Hepatic stellate cell (primary cell): ENCODE measurements around the gene CRAMP1.
"Not testable (repeated sequence)": the region's sequence is repeated elsewhere in the genome, so short reads cannot be mapped to it uniquely, and the experiment has no call there.

ENCODE experiments used
- DNase-seq: peaks from one replicate; pipeline ENCODE4 v3.0.0; 2011; ENCODE audit warnings: low spot score

Gene CRAMP1

GRCh38 chr16:1687427-1688316 lies 75.5 kb downstream of the CRAMP1 start:
- no peak for DNase-seq

- DNase-seq = no peak
Measured at GRCh38 chr16:1688807-1689560, 76.8 kb downstream of the CRAMP1 start.

GRCh38 chr16:1689853-1690252 lies 77.7 kb downstream of the CRAMP1 start:
- no peak for DNase-seq

DNA sequence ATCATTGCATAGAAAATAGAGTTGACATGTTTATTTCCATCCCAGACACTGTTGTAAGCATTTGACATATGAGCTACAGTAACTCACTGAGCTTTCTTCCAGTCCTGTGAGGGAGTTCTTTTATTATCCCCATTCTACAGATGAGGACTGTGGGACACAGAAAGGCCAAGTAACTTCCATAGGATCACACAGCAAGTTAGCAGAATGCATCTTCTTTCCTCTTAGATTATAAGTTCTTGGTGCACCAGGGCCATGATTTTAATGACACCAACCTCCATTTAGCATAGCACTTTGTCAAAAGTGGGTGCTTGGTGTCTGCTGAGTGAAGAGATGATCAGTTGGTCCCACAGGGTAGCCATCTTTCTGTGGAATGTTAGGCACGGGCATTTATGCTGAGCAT lies 78.7 kb downstream of the CRAMP1 start:
- no peak for DNase-seq

DNA sequence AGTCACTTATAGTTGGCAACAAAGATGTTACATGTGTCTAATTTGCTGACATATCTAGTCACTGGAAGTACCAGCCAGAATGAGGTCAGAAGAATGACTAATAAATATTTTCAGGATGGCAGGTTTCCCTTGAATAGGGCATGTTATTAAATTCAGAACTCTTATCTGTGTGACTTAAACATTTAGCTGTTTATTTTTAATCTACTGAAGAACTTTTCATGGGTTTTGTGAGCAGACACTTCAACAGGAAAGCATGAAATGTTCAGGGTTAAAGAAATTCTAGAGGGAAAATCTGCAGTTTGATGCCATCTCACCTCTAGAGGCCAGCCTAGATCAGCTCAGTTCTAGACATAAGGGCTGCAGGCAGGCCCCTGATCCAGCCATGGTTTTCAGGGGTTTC lies 79.1 kb downstream of the CRAMP1 start:
- peak; percentile 40 for DNase-seq

DNA sequence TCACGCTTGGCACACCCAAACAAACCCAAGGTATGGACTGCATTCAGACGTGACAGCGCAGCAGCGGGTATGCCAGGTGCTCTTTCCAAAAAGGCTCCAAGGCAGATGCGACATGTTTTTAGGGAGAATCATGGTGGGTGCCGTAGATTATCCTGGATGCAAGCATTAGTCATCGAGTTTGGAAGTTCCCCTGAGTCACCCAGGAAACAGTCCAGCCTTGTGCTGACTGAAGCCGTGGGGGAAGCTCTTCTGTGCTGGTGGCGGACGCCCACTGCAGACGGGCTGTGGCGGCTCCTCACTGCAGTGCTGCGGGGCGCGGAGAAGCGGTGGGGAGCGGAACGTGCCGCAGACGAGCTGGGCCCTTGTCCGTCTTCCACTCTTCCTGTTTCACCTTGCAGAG lies 79.8 kb downstream of the CRAMP1 start:
- peak; percentile 69 for DNase-seq

- no peak for DNase-seq
Measured at GRCh38 chr16:1696863-1697262, 84.7 kb downstream of the CRAMP1 start.

- DNase-seq = no peak
Measured at GRCh38 chr16:1698680-1699079, 86.5 kb downstream of the CRAMP1 start.

DNA sequence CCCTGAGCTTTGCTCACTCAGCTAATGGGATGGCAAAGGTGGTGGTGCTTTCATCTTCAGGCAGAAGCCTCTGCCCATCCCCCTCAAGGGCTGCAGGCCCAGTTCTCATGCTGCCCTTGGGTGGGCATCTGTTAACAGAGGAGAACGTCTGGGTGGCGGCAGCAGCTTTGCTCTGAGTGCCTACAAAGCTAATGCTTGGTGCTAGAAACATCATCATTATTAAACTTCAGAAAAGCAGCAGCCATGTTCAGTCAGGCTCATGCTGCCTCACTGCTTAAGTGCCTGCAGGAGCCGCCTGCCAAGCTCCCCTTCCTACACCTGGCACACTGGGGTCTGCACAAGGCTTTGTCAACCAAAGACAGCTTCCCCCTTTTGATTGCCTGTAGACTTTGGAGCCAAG lies 88.1 kb downstream of the CRAMP1 start:
- DNase-seq = no peak

DNA sequence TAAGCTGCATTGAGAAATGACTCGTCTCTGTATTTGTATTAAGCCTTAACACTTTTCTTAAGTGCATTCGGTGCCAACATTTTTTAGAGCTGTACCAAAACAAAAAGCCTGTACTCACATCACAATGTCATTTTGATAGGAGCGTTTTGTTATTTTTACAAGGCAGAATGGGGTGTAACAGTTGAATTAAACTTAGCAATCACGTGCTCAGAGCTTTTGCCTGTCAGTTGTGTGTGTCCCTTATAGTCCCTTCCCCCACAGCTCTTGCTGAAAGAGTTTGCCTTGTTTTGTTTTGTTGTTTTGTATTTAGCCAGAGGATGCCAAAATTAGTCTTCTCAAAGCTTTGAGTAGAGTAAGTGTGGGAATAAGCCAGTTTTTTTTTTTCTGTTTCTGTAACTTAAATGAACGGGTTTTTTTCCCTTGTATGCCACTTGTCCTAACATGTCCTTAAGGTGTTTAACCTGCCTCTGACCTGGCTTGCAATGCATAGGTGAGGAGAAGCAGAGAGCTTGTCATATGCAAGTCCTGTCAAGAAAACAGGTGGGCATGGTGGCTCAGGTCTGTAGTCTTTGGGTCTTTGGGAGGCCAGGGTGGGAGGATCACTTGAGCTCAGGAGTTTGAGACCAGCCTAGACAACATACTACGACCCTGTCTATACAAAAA lies 89.2 kb downstream of the CRAMP1 start:
- no peak for DNase-seq

- not testable (repeated sequence) for DNase-seq
Measured at GRCh38 chr16:1705324-1705687, 93.1 kb downstream of the CRAMP1 start.

- peak; percentile 95 for DNase-seq
Measured at GRCh38 chr16:1705688-1706385, 93.7 kb downstream of the CRAMP1 start, which contains the start of gene MAPK8IP3. Gene MAPK8IP3 (plus strand): TSS chr16:1706195. CDS start chr16:1706340, 145 bp downstream.

DNA sequence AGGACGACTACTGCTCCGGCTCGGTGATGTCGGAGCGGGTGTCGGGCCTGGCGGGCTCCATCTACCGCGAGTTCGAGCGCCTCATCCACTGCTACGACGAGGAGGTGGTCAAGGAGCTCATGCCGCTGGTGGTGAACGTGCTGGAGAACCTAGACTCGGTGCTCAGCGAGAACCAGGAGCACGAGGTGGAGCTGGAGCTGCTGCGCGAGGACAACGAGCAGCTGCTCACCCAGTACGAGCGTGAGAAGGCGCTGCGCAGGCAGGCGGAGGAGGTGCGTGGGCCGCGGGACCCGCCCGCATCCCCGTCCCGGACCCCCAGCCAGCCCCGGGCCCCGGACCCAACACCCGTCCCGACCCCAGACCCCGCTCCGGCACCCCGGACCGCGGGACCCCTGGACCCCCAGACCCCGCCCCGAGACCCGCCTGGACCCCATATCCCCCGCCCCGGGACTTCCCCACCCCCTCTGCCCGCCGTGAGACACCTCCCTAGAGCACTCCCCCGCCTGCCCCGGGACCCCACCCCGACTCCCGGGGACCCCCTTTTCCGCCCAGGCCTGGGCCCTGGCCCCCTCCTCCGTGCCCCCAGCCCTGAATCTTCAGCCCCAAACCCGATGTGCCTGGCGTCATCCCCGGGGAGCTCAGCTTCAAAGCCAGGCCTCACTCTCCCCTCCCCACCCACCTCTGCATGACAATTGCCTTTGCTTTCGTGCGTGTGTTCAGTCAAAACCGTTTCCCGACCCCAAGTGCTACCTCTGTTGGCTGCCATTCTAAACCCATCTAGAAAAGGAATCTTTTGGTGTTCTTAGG lies 94.4 kb downstream of the CRAMP1 start:
- DNase-seq = peak; percentile 75

DNA sequence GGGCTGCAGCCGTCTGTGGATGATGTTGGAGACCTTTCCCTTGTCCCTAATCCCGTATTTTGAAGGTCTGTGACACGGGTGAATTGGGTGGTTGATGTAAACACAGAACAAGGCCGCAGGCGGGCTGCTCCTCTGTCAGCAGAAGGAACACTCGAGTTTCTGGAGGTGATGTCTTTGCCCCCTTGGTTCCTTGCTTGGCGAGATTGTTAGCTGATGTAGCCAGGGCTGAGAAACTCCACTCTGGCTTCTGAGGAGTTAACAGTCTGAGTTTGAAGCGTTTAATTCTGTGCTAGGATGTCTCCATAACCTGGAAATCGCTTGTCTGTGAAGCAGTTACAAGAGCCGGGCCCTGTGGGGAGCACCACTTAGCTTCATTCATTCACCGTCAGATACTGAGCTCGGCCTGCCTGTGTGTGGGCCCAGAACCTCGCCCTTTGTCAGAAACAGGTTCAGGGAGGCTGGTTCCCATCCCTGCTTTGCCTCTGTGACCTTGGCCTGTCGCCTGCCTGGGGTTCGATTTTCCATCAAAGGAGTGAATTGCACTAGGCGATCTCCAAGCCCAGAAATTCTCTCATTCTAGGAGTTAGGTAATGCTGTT lies 95.1 kb downstream of the CRAMP1 start:
- peak; percentile 57 for DNase-seq

- no peak for DNase-seq
Measured at GRCh38 chr16:1708083-1708767, 96.1 kb downstream of the CRAMP1 start.

DNA sequence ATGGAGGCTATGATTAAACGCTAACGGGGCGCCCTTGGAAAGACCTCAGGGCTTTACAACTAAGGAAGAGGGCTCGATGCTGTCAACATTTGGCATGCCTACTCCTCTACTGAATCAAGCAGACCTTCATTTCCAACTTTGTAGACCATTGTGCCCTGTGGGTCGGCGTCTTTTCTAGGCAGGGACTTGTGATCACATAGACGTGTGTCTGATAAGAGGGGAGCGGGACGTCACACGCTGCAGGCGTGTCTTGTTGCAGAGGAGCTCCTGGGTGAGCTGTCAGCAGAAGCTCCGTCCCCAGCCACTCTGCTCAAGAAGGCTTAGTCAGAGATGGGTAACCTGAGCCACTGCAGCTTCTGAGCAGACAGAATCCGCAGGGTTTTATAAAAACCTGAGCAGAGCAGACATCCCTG lies 96.6 kb downstream of the CRAMP1 start:
- no peak for DNase-seq

DNA sequence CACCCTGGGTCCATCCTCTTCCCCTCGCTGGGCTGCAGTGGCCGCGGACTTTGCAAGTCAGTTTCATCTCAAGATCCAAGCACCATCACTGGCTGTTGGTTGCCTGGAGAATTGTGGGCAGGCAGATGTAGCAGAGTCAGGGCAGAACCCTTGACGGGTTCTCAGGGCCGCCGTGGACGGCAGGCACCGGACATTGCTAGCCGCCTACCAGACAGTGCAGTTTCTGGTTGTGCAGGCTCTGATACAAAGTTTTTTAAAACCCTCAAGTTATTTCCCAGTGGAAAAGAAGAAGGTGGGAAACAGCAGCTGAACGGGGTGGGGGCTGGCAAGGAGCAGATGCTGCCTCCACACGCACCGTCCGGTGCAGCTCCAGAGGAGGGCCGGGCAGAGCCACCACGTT lies 97.2 kb downstream of the CRAMP1 start:
- DNase-seq = no peak

- no peak for DNase-seq
Measured at GRCh38 chr16:1710811-1711507, 98.8 kb downstream of the CRAMP1 start.

- peak; percentile 41 for DNase-seq
Measured at GRCh38 chr16:1712791-1713261, 100.7 kb downstream of the CRAMP1 start.
